Memory B cell (primary cell): ENCODE measurements around the gene SOD3.

Source experiments
- ATAC-seq: fragments of 150-1000 bp; cut with Tn5 transposase; 2 replicates; pipeline ENCODE4 v1.10.0; 2021; ENCODE audit warnings: low read depth, mild to moderate bottlenecking, moderate library complexity
- DNase-seq, 2 donors: peaks; one replicate each; pipeline ENCODE4 v3.0.0; 2022; ENCODE audit warnings: low spot score in 2 of 2
- H3K27ac Mint-ChIP-seq: one replicate; pipeline ENCODE4 v1.8.0; 2022; ENCODE audit warnings: mild to moderate bottlenecking, moderate library complexity, mixed read lengths
- H3K27me3 Mint-ChIP-seq: one replicate; pipeline ENCODE4 v1.8.0; 2022; ENCODE audit warnings: mixed read lengths
- H3K36me3 Mint-ChIP-seq: one replicate; pipeline ENCODE4 v1.8.0; 2022; ENCODE audit warnings: mild to moderate bottlenecking, mixed read lengths
- H3K4me1 Mint-ChIP-seq: one replicate; pipeline ENCODE4 v1.8.0; 2022; ENCODE audit warnings: mixed read lengths
- H3K4me3 Mint-ChIP-seq: one replicate; pipeline ENCODE4 v1.8.0; 2022; ENCODE audit warnings: mild to moderate bottlenecking, moderate library complexity, mixed read lengths
- H3K9me3 Mint-ChIP-seq: one replicate; pipeline ENCODE4 v1.8.0; 2022; ENCODE audit warnings: mixed read lengths

SOD3 gene

GRCh38 chr4:24802648-24803047 lies 7.3 kb downstream of the SOD3 start:
- peaks cover 13% of the 10 kb centered on the region for H3K27me3 Mint-ChIP-seq
- no peak for DNase-seq
- H3K4me1 Mint-ChIP-seq = no peaks in the 10 kb centered on the region
- H3K4me3 Mint-ChIP-seq = no peak overlapping the region
- no peak overlapping the region for H3K27ac Mint-ChIP-seq
- no peak for ATAC-seq
- no peaks in the 10 kb centered on the region for H3K36me3 Mint-ChIP-seq
- no peaks in the 10 kb centered on the region for H3K9me3 Mint-ChIP-seq

GRCh38 chr4:24805067-24805466 lies 9.7 kb downstream of the SOD3 start:
- Mint-ChIP-seq H3K4me3 (no peak overlapping the region), H3K9me3 (no peaks in the 10 kb centered on the region), H3K27me3 (peaks cover 5% of the 10 kb centered on the region), H3K36me3 (no peaks in the 10 kb centered on the region), H3K27ac (no peak overlapping the region), H3K4me1 (no peaks in the 10 kb centered on the region)
- DNase-seq = no peak
- no peak for ATAC-seq

- DNase-seq (no peak), ATAC-seq (no peak)
- H3K4me3 Mint-ChIP-seq = no peak overlapping the region
- H3K4me1 Mint-ChIP-seq = no peaks in the 10 kb centered on the region
- peaks cover 5% of the 10 kb centered on the region for H3K27me3 Mint-ChIP-seq
- no peaks in the 10 kb centered on the region for H3K36me3 Mint-ChIP-seq
- no peak overlapping the region for H3K27ac Mint-ChIP-seq
- H3K9me3 Mint-ChIP-seq = no peaks in the 10 kb centered on the region
Observed at GRCh38 chr4:24805566-24805965, 10.2 kb downstream of the SOD3 start.

DNA sequence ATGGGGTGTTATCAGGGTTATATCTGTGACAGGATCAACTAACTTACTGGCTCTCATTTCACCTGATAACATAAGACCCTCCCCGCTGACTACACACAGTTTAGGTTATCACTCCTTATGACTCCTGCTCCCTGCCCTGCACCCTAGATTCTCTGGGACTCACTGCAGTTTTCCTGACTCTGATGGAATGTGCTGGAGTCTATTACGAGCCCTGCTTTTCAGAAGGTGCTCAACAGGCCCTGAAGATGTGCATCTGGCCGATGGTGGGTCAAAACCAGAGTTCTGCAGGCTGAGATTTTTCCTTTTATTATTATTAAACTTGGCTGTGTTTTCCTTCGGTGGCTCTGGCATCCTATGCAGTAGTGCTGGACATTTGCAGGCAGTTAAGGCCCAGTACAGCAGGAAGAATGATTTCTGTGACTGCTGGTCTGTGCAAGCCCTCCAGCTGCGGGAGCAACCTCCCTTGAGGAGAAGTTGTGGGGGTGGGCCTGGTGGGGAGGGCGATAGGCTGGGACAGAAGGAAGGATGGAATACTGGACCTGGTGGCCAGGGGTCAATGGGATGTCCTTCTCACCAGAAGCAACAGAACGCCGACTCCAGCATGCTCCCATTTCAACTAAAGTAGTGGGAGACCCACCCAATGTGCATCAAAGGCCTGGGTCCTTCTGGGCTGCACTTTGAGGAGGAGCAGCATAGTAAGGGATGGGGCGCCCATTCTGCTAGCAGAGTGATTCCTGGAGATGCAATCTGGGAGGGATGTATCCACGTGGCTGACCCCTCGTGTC lies 11.0 kb downstream of the SOD3 start:
- H3K27me3 Mint-ChIP-seq = peaks cover 3% of the 10 kb centered on the region
- no peak overlapping the region for H3K4me3 Mint-ChIP-seq
- H3K36me3 Mint-ChIP-seq = no peaks in the 10 kb centered on the region
- H3K27ac Mint-ChIP-seq = no peak overlapping the region
- no peaks in the 10 kb centered on the region for H3K4me1 Mint-ChIP-seq
- no peak for DNase-seq
- no peak for ATAC-seq
- no peaks in the 10 kb centered on the region for H3K9me3 Mint-ChIP-seq

GRCh38 chr4:24807611-24808010 lies 12.2 kb downstream of the SOD3 start:
- Mint-ChIP-seq H3K27me3 (peaks cover 4% of the 10 kb centered on the region), H3K36me3 (no peaks in the 10 kb centered on the region), H3K9me3 (peaks cover 2% of the 10 kb centered on the region), H3K4me1 (no peaks in the 10 kb centered on the region), H3K4me3 (no peak overlapping the region), H3K27ac (no peak overlapping the region)
- DNase-seq = no peak
- ATAC-seq = no peak

DNA sequence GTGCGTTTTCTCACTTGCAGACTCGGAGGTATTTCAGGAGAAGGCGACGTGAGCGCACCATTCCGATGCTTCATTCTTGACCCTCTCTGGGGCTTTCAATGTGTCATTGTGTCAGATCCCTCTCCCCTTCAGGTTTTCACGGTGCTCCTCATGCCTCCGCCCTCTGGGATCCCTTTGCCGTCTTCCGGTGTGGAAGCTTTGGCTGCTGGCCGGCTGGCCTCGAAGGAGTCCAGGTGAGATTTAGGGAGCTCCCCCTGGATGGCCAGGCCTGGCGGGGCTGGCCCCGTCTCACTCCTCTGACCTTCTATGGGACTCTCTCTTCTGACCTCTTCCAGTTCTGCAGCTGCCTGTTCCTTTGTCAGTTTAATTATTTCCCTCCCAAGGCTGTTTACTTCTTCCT lies 12.9 kb downstream of the SOD3 start:
- Mint-ChIP-seq H3K27me3 (peaks cover 4% of the 10 kb centered on the region), H3K27ac (no peak overlapping the region)

GRCh38 chr4:24808955-24809354 lies 13.6 kb downstream of the SOD3 start:
- H3K27me3 Mint-ChIP-seq = peaks cover 4% of the 10 kb centered on the region
- H3K4me3 Mint-ChIP-seq = no peak overlapping the region
- DNase-seq (no peak), ATAC-seq (no peak)
- no peaks in the 10 kb centered on the region for H3K36me3 Mint-ChIP-seq
- no peaks in the 10 kb centered on the region for H3K4me1 Mint-ChIP-seq
- no peak overlapping the region for H3K27ac Mint-ChIP-seq
- peaks cover 2% of the 10 kb centered on the region for H3K9me3 Mint-ChIP-seq

More for the DNA sequence above, 12.9 kb downstream of the SOD3 start:
- H3K36me3 Mint-ChIP-seq = no peaks in the 10 kb centered on the region
- no peak for ATAC-seq
- peaks cover 2% of the 10 kb centered on the region for H3K9me3 Mint-ChIP-seq
- no peak overlapping the region for H3K4me3 Mint-ChIP-seq
- no peak for DNase-seq
- H3K4me1 Mint-ChIP-seq = no peaks in the 10 kb centered on the region

DNA sequence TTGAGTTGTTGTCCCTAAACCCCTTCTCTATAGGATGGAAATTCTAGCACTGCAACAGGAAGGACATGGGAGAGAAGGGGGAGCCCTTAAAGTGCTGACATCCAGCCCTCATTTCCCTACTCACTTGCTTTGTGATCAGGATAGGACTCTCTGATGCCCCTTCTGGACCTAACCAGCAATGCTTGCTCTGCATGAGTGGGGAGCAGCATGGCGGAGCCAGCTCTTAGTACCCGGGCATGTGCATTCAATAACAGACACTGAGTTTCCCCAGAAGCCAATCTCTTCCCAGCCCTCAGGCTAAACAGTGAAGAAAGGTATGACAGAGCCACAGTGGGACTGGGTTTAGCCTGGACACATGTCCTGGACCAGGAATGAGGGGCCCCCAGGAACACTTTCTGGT lies 14.0 kb downstream of the SOD3 start:
- DNase-seq = no peak
- Mint-ChIP-seq H3K27ac (no peak overlapping the region), H3K27me3 (peaks cover 4% of the 10 kb centered on the region), H3K4me1 (no peaks in the 10 kb centered on the region), H3K4me3 (no peak overlapping the region), H3K36me3 (no peaks in the 10 kb centered on the region), H3K9me3 (peaks cover 2% of the 10 kb centered on the region)
- no peak for ATAC-seq

GRCh38 chr4:24809815-24810405 lies 14.5 kb downstream of the SOD3 start:
- DNase-seq = no peak
- Mint-ChIP-seq H3K9me3 (peaks cover 2% of the 10 kb centered on the region), H3K4me3 (no peak overlapping the region), H3K27me3 (peaks cover 7% of the 10 kb centered on the region), H3K27ac (no peak overlapping the region), H3K4me1 (no peaks in the 10 kb centered on the region), H3K36me3 (no peaks in the 10 kb centered on the region)
- no peak for ATAC-seq

- DNase-seq (no peak), ATAC-seq (no peak)
- peaks cover 2% of the 10 kb centered on the region for H3K9me3 Mint-ChIP-seq
- no peak overlapping the region for H3K4me3 Mint-ChIP-seq
- H3K36me3 Mint-ChIP-seq = no peaks in the 10 kb centered on the region
- H3K27ac Mint-ChIP-seq = no peak overlapping the region
- no peaks in the 10 kb centered on the region for H3K4me1 Mint-ChIP-seq
- peaks cover 7% of the 10 kb centered on the region for H3K27me3 Mint-ChIP-seq
Observed at GRCh38 chr4:24810871-24811631, 15.7 kb downstream of the SOD3 start.

GRCh38 chr4:24813732-24814131 lies 18.4 kb downstream of the SOD3 start:
- Mint-ChIP-seq H3K27me3 (peaks cover 7% of the 10 kb centered on the region), H3K4me1 (no peaks in the 10 kb centered on the region), H3K4me3 (no peak overlapping the region), H3K27ac (no peak overlapping the region), H3K9me3 (peaks cover 2% of the 10 kb centered on the region), H3K36me3 (no peaks in the 10 kb centered on the region)
- DNase-seq (no peak), ATAC-seq (no peak)

GRCh38 chr4:24816797-24817196 lies 21.4 kb downstream of the SOD3 start:
- no peak overlapping the region for H3K27ac Mint-ChIP-seq
- peaks cover 4% of the 10 kb centered on the region for H3K27me3 Mint-ChIP-seq
- peaks cover 2% of the 10 kb centered on the region for H3K9me3 Mint-ChIP-seq
- ATAC-seq (no peak), DNase-seq (no peak)
- no peak overlapping the region for H3K4me3 Mint-ChIP-seq
- H3K4me1 Mint-ChIP-seq = no peaks in the 10 kb centered on the region
- H3K36me3 Mint-ChIP-seq = no peaks in the 10 kb centered on the region

- Mint-ChIP-seq H3K4me1 (no peaks in the 10 kb centered on the region), H3K9me3 (no peaks in the 10 kb centered on the region), H3K27me3 (peaks cover under 1% of the 10 kb centered on the region), H3K4me3 (no peak overlapping the region), H3K27ac (no peak overlapping the region), H3K36me3 (no peaks in the 10 kb centered on the region)
- ATAC-seq = no peak
- DNase-seq = no peak
Observed at GRCh38 chr4:24820541-24820940, 25.2 kb downstream of the SOD3 start.

DNA sequence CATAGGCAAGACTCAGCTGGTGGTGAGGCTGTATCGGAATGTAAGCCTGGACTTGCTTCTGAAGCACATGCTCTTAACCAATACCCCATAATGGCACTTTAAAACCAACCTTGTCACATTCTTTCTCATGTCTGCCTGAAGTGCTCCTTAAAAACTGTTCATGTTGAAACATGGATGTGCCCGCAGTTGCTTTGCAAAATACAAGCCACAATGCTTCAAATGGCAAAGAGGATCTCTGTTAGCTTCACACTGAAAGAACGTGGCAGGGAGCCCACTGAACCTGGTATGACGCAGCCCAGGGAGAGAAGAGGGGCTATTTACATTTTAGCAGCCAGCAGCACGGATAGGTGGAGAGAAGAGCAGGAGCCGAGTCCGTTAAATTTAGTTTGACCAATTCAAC lies 29.3 kb downstream of the SOD3 start:
- Mint-ChIP-seq H3K4me1 (no peaks in the 10 kb centered on the region), H3K36me3 (no peaks in the 10 kb centered on the region), H3K9me3 (peaks cover under 1% of the 10 kb centered on the region), H3K4me3 (no peak overlapping the region), H3K27me3 (peaks cover 11% of the 10 kb centered on the region), H3K27ac (no peak overlapping the region)
- ATAC-seq (no peak), DNase-seq (no peak)
